ENCODE results near the gene P4HB.

DNA sequence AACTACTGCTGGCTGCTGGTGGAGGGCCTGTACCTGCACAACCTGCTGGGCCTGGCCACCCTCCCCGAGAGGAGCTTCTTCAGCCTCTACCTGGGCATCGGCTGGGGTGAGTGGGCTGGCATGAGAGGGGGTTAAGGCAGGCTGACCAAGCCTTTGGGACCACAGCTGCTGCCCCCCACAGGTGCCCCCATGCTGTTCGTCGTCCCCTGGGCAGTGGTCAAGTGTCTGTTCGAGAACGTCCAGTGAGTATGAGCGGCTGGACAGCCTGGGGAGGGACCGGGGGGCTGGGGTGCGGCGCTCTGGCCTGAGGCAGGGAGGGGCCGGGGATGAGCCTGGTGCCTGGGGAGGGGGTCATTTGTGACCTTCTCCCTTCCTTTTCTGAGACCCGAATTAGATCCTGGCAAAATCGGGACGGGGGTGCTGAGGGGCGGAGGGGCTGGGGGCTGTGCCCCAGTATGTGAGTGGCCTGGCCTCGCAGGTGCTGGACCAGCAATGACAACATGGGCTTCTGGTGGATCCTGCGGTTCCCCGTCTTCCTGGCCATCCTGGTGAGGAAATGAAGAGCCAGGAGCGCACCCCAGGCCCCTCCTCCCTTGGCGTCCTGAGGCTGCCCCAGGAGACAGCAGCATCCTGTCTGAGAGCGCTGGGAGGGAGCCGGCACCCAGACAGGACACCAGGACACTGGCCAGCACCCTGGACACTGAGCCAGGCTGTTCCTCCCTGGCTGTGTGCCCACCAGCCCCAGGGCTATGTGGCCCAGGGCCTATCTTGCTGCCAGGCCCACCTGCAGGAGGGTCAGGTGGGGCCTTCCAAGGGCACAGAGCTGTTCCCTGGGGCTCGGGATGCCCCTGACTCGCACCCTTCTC lies 48.4 kb downstream of the P4HB start:
- no peak for TF ChIP-seq NR2C2 (IDR thresholded peaks at IDR 0.05; ENCODE audit: borderline replicate concordance, control insufficient read depth, insufficient read length, low read depth)
- TF ChIP-seq, protein P1, sequence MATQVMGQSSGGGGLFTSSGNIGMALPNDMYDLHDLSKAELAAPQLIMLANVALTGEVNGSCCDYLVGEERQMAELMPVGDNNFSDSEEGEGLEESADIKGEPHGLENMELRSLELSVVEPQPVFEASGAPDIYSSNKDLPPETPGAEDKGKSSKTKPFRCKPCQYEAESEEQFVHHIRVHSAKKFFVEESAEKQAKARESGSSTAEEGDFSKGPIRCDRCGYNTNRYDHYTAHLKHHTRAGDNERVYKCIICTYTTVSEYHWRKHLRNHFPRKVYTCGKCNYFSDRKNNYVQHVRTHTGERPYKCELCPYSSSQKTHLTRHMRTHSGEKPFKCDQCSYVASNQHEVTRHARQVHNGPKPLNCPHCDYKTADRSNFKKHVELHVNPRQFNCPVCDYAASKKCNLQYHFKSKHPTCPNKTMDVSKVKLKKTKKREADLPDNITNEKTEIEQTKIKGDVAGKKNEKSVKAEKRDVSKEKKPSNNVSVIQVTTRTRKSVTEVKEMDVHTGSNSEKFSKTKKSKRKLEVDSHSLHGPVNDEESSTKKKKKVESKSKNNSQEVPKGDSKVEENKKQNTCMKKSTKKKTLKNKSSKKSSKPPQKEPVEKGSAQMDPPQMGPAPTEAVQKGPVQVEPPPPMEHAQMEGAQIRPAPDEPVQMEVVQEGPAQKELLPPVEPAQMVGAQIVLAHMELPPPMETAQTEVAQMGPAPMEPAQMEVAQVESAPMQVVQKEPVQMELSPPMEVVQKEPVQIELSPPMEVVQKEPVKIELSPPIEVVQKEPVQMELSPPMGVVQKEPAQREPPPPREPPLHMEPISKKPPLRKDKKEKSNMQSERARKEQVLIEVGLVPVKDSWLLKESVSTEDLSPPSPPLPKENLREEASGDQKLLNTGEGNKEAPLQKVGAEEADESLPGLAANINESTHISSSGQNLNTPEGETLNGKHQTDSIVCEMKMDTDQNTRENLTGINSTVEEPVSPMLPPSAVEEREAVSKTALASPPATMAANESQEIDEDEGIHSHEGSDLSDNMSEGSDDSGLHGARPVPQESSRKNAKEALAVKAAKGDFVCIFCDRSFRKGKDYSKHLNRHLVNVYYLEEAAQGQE (IDR thresholded peaks at IDR 0.05; ENCODE audit: low read depth, low read length) = no peak
- TF ChIP-seq, protein P2, sequence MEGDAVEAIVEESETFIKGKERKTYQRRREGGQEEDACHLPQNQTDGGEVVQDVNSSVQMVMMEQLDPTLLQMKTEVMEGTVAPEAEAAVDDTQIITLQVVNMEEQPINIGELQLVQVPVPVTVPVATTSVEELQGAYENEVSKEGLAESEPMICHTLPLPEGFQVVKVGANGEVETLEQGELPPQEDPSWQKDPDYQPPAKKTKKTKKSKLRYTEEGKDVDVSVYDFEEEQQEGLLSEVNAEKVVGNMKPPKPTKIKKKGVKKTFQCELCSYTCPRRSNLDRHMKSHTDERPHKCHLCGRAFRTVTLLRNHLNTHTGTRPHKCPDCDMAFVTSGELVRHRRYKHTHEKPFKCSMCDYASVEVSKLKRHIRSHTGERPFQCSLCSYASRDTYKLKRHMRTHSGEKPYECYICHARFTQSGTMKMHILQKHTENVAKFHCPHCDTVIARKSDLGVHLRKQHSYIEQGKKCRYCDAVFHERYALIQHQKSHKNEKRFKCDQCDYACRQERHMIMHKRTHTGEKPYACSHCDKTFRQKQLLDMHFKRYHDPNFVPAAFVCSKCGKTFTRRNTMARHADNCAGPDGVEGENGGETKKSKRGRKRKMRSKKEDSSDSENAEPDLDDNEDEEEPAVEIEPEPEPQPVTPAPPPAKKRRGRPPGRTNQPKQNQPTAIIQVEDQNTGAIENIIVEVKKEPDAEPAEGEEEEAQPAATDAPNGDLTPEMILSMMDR (IDR thresholded peaks at IDR 0.05 in 2 of 3, conservative IDR thresholded peaks at IDR 0.05 in 1 of 3; ENCODE audit: control insufficient read depth in 2 of 3, extremely low read depth in 1 of 3, insufficient read depth in 1 of 3, low read depth in 3 of 3, low read length in 3 of 3) = no peak
- no peak for TF ChIP-seq HDGF (IDR thresholded peaks at IDR 0.05)
- TF ChIP-seq RAD21 (IDR thresholded peaks at IDR 0.05; ENCODE audit: insufficient read depth, low read depth, low read length) = no peak
- TF ChIP-seq POLR2A (IDR thresholded peaks at IDR 0.05; ENCODE audit: low read depth, low read length) = no peak
- TF ChIP-seq ZNF24 (IDR thresholded peaks at IDR 0.05) = no peak
- TF ChIP-seq JUND (IDR thresholded peaks at IDR 0.05; ENCODE audit: low read depth, low read length) = no peak
- no peak for TF ChIP-seq SRF (IDR thresholded peaks at IDR 0.05; ENCODE audit: low read depth in 2 of 2, low read length in 2 of 2)
- no peak for TF ChIP-seq ZNF274 (IDR thresholded peaks at IDR 0.05; ENCODE audit: insufficient read depth, insufficient read length)
- no peak for TF ChIP-seq POLR2AphosphoS5 (IDR thresholded peaks at IDR 0.05; ENCODE audit: low read length)
- no peak for TF ChIP-seq ZBED1 (IDR thresholded peaks at IDR 0.05; ENCODE audit: borderline replicate concordance)
- no peak for TF ChIP-seq SIN3A (IDR thresholded peaks at IDR 0.05; ENCODE audit: low read depth, low read length)
- TF ChIP-seq STAT3 (IDR thresholded peaks at IDR 0.05; ENCODE audit: low read depth, low read length) = no peak
